Heart left ventricle (tissue), 16 donors: ENCODE measurements around the gene VPS33B. TPM values are rescaled to one million over a fixed set of nuclear protein-coding genes. Genes with fewer than 3 reads are reported as not detected.

Experiments
- ATAC-seq, 4 donors: fragments of 200-7000 bp; cut with Tn5 transposase; one replicate each; pipeline ENCODE4 v1.9.1; 2020 to 2022; ENCODE audit warnings: moderate library complexity in 4 of 4, mild to moderate bottlenecking in 3 of 4, moderate number of reproducible peaks in 1 of 4
- DNase-seq, 5 donors: peaks; one replicate each; pipeline ENCODE4 v3.0.0-alpha.2; 2020
- H3K27ac ChIP-seq, 12 donors: fragments of 200-600 bp; sonication (generic) in 4 of 12; one replicate each; pipeline versions ENCODE4 v1.5.0 to v1.8.0; 2016 to 2022; ENCODE audit warnings: mild to moderate bottlenecking in 2 of 12
- H3K27me3 ChIP-seq, 9 donors: fragments of 200-600 bp; sonication (generic) in 2 of 9; one replicate each; pipeline versions ENCODE4 v1.5.1 to v1.8.0; 2016 to 2022; ENCODE audit warnings: mild to moderate bottlenecking in 3 of 9
- H3K36me3 ChIP-seq, 9 donors: fragments of 200-600 bp; sonication (generic) in 2 of 9; one replicate each; pipeline versions ENCODE4 v1.5.0 to v1.8.0; 2018 to 2022; ENCODE audit warnings: mild to moderate bottlenecking in 2 of 9
- H3K4me1 ChIP-seq, 12 donors: fragments of 200-600 bp; sonication (generic) in 4 of 12; one replicate each; pipeline versions ENCODE4 v1.5.0 to v1.8.0; 2016 to 2022; ENCODE audit warnings: mild to moderate bottlenecking in 3 of 12
- H3K4me3 ChIP-seq, 12 donors: fragments of 200-600 bp; sonication (generic) in 4 of 12; one replicate each; pipeline versions ENCODE4 v1.5.0 to v1.8.0; 2017 to 2022; ENCODE audit warnings: mild to moderate bottlenecking in 9 of 12, moderate library complexity in 4 of 12
- H3K9me3 ChIP-seq, 12 donors: fragments of 200-600 bp; sonication (generic) in 4 of 12; one replicate each; pipeline versions ENCODE4 v1.5.0 to v1.8.0; 2016 to 2022; ENCODE audit warnings: mild to moderate bottlenecking in 1 of 12
- POLR2A ChIP-seq, 2 donors: fragments of 450-650 bp; IDR thresholded peaks; one replicate each; pipeline ENCODE4 v1.6.1; 2017; ENCODE audit warnings: antibody characterized with exemption in 2 of 2, mild to moderate bottlenecking in 2 of 2, moderate library complexity in 2 of 2
- WGBS, 4 donors: extraction: QIAGEN DNeasy Blood & Tissue Kit in 2 of 4; methylation state at CpG; one replicate each; pipeline versions ENCODE4 v1.1.5 to v1.1.7; 2013 to 2018; 5-methylcytosine and 5-hydroxymethylcytosine counted together
- intact Hi-C, 10 donors: fragments of 100-400 bp; cut with DNase I; formaldehyde crosslinking; loops; one replicate each; pipeline versions ENCODE4 v1.11.1 to v1.14.2; 2022
- polyA plus RNA-seq, 2 donors: library from polyadenylated mRNA; stranded (reverse); fragments of 200-250 nt; gene quantifications; one replicate each; pipeline ENCODE4 v1.2.3, GENCODE V29; 2013
- total RNA-seq, 9 donors: library from RNA; depleted of rRNA in 2 of 9; stranded (reverse); fragments of >200 nt in 2 of 9; fragmentation: NEBNext Ultra II Directional in 3 of 9; extraction: Animal tissue kit (Norgen Biotek cat#: 25700) in 3 of 9; gene quantifications; one replicate each; pipeline versions ENCODE4 v1.1.0 to v1.2.4, GENCODE V29; 2016 to 2023
- TF ChIP-seq, protein P1 (sequence below), 12 donors: fragments of 200-600 bp; sonication (generic) in 4 of 12; IDR thresholded peaks; one replicate each; pipeline versions ENCODE4 v1.5.0 to v1.8.0; 2018 to 2022; ENCODE audit warnings: antibody characterized with exemption in 12 of 12, mild to moderate bottlenecking in 5 of 12
- donor health status: ischemic (EF 13 %, LVEDD 7.1; RV severe dilation, severe dysfunction).
- donor health status: healthy with polysubstance abuse.
- donor health status: DM: no; HTN: yes; CAD: no.
- donor health status: DM: no; HTN: no; CAD: no.
- donor health status: ischemic (EF 25% LVEDD 6.9; RV normal size, moderate dysfunction).
- donor health status: ischemic (EF 25% LVEDD 5.7; RV mildly dilated, moderate dysfunction).
- donor health status: healthy.
- donor health status: DM: yes; HTN: yes; CAD: no.
- donor health status: ischemic (EF 35%, LVEDD 5.7; RV mildly dilated, moderate dysfunction).
- donor health status: nonischemic (EF 11% LVEDD 7.7; RV severe dilation, severe dysfunction).
- donor health status: DM: yes; HTN: yes; CAD: no.
- donor health status: PGD.
- donor health status: ischemic (EF 29% LVEDD 5.4; RV normal size, mild dysfunction).
- donor health status: nonischemic (EF 23%, LVEDD 6.1; RV moderate dilation, normal function).

VPS33B gene
- total and polyA plus RNA-seq, 11 donors, result 2.9 to 8.2 (median 5.7) TPM

DNA sequence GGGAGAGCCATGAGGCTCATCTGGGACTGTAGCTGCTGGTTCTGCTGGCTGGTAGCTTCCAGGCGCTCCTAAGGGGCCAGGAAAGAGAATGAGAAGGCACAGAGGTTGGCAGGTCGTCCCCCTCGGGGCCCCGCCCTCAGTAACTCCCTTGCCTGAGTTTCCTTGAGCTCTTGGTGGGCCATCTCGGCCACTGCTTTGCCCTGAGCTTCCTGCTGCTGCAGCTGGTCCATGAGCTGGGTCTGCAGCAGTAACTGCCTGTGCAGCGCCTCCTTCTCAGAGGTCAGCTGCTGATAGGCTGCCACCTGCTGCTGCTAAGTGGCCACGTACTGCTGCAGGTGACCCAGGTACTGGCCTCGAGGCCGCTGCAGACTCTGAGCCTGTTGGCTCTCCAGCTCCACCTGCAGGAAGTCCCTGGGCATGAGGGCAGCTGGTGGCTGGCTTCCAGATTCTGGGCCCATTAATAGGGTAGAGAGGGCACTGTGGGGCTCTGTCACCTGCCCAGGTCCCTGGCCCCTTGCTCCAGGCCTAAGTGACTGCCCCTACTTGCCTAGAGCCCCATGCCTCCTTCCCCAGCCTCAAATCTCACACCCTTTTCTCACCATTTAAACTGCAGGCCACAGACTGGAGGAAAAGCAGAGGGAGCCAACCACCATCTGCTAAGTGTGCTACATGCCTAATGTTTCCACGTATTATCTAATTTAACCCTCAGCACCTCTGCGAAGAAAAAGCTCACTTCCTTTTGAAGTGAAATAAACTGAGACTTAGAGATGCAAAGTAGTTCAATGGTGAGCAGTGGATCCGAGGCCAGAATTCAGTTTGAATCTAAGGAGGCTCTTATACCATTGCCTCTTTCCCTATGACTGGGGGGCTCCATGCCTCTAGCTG is 10.8 kb upstream of the VPS33B start:
- no peak overlapping the region for H3K4me3 ChIP-seq
- H3K4me1 ChIP-seq, result no peaks in the 10 kb centered on the region
- intact Hi-C loops, result loop anchor here in 5 of 10 donors (5.0 to 10.0 kb wide), 2 partner anchors 76 to 1062 kb away; no protein-coding TSS in a partner anchor
- ATAC-seq, result peak in 1 of 4 donors; percentile 60
- no peaks in the 10 kb centered on the region for H3K9me3 ChIP-seq
- DNase-seq, result peak; percentile 29 to 66 (median 48)
- no peaks in the 10 kb centered on the region for H3K36me3 ChIP-seq
- TF ChIP-seq, protein P1, sequence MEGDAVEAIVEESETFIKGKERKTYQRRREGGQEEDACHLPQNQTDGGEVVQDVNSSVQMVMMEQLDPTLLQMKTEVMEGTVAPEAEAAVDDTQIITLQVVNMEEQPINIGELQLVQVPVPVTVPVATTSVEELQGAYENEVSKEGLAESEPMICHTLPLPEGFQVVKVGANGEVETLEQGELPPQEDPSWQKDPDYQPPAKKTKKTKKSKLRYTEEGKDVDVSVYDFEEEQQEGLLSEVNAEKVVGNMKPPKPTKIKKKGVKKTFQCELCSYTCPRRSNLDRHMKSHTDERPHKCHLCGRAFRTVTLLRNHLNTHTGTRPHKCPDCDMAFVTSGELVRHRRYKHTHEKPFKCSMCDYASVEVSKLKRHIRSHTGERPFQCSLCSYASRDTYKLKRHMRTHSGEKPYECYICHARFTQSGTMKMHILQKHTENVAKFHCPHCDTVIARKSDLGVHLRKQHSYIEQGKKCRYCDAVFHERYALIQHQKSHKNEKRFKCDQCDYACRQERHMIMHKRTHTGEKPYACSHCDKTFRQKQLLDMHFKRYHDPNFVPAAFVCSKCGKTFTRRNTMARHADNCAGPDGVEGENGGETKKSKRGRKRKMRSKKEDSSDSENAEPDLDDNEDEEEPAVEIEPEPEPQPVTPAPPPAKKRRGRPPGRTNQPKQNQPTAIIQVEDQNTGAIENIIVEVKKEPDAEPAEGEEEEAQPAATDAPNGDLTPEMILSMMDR (IDR thresholded peaks at IDR 0.05), result peak; percentile 30 to 68 (median 52)
- no peak for TF ChIP-seq POLR2A (IDR thresholded peaks at IDR 0.05)
- no peak overlapping the region for H3K27ac ChIP-seq
- WGBS, 4 donors, result 40 to 50% (median 43%) methylated on average over 8 to 12 of the region's 12 CpGs
- H3K27me3 ChIP-seq, result peaks cover 0 to 8% (median 0%) of the 10 kb centered on the region in 9 donors

DNA sequence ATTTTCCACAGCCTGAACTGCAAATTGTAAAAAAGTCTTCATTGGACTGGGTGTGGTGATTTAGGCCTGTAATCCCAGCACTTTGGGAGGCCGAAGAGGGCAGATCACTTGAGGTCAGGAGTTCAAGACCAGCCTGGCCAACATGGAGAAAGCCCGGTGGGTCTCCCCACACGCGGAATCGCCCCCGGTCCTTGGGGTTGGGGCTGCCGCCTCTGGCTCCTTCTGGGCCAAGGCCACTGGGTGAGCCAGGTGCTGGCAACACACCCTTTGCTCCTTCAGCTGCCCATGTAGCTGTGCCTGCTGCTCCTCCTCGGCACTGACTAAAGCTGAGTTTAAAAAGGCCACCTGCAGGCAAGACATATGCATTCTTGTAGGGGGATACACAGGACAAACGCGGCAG is 9.4 kb upstream of the VPS33B start:
- no peak for TF ChIP-seq POLR2A (IDR thresholded peaks at IDR 0.05)
- TF ChIP-seq, protein P1 (IDR thresholded peaks at IDR 0.05), result no peak
- ATAC-seq (no peak), DNase-seq (no peak)
- Histone ChIP-seq H3K9me3 (no peaks in the 10 kb centered on the region), H3K36me3 (no peaks in the 10 kb centered on the region), H3K27ac (no peak overlapping the region), H3K4me1 (no peaks in the 10 kb centered on the region), H3K27me3 (peaks cover 0 to 3% (median 0%) of the 10 kb centered on the region in 9 donors), H3K4me3 (no peak overlapping the region)
- intact Hi-C loops, result loop anchor here in 5 of 10 donors (5.0 to 10.0 kb wide), 2 partner anchors 74 to 1063 kb away; no protein-coding TSS in a partner anchor
- WGBS, 4 donors, result 80 to 89% (median 85%) methylated on average over 10 of the region's 10 CpGs

DNA sequence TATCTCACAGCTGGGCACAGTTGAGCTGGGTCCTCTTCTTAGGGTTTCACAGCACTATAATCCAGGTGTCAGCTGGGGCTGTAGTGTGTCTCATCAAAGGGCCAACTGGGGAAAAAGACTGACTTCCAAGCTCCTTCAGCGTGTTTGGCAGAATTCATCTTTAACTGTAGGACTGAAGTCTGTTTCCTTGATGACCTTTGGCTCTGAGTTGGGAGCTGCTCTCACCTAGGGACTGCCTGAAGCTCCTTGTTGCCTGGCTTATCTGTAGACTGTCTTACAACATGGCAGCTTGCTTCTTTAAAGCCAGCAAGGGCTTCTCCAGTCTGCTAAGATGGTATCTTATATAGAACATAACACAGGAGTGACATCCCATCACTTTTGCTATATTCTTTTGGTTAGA is 5.3 kb upstream of the VPS33B start:
- no peaks in the 10 kb centered on the region for H3K27me3 ChIP-seq
- 52 to 67% (median 57%) methylated on average over 1 of the region's 1 CpG for WGBS, 4 donors
- peaks cover 0 to 7% (median 0%) of the 10 kb centered on the region in 12 donors for H3K4me1 ChIP-seq
- H3K36me3 ChIP-seq, result no peaks in the 10 kb centered on the region
- no peak overlapping the region for H3K27ac ChIP-seq
- H3K4me3 ChIP-seq, result no peak overlapping the region
- ATAC-seq, result no peak
- no peak for DNase-seq
- no peak for TF ChIP-seq POLR2A (IDR thresholded peaks at IDR 0.05)
- TF ChIP-seq, protein P1 (IDR thresholded peaks at IDR 0.05), result no peak
- no peaks in the 10 kb centered on the region for H3K9me3 ChIP-seq
- intact Hi-C loops, result loop anchor here in 1 of 10 donors (10.0 kb wide), 1 partner anchor 73 kb away; the partner anchor contains the start of gene RCCD1

DNA sequence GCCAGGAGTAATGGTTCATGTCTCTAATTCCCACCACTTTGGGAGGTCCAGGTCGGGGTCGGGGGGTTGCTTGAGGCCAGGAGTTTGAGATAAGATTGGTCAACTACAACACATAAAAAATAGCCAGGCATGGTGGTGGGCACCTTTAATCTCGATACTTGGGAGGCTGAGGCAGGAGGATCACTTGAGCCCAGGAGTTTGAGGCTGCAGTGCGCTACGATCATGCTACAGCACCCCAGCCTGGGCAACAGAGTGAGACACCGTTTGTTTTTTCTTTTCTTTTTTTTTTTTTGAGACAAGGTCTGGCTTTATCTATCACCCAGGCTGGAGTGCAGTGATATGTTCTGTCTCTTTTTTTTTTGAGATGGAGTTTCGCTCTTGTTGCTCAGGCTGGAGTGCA is 1.3 kb upstream of the VPS33B start:
- intact Hi-C loops, result loop anchor here in 2 of 10 donors (2.0 to 10.0 kb wide), 2 partner anchors 25 to 69 kb away; partner anchors contain the start of gene RCCD1 (in 1 of the 2)
- no peak for DNase-seq
- WGBS, 4 donors, result 82 to 92% (median 90%) methylated on average over 7 of the region's 7 CpGs

More for the DNA sequence above, 1.3 kb upstream of the VPS33B start:
- no peak overlapping the region for H3K4me3 ChIP-seq
- no peaks in the 10 kb centered on the region for H3K9me3 ChIP-seq
- no peak for ATAC-seq
- peaks cover 0 to 27% (median 15%) of the 10 kb centered on the region in 12 donors for H3K4me1 ChIP-seq
- H3K27me3 ChIP-seq, result no peaks in the 10 kb centered on the region
- H3K27ac ChIP-seq, result no peak overlapping the region
- TF ChIP-seq, protein P1 (IDR thresholded peaks at IDR 0.05), result no peak
- TF ChIP-seq POLR2A (IDR thresholded peaks at IDR 0.05), result no peak
- peaks cover 0 to 4% (median 0%) of the 10 kb centered on the region in 9 donors for H3K36me3 ChIP-seq
